Esophagus squamous epithelium (tissue), 5 donors: ENCODE results near the gene WNT9B. TPM values are rescaled to one million over a fixed set of nuclear protein-coding genes. Genes with fewer than 3 reads are reported as not detected.

ENCODE experiments used
- DNase-seq: peaks from one replicate; lab custom pipeline; 2025; lab: John Stamatoyannopoulos, UW
- H3K27ac ChIP-seq, 4 donors: fragments of 200-600 bp; sonication (generic); one replicate each; pipeline ENCODE4 v1.5.1; 2016 to 2019; ENCODE audit warnings: mild to moderate bottlenecking in 1 of 4
- H3K27me3 ChIP-seq, 4 donors: fragments of 200-600 bp; sonication (generic); 1 replicate in 3 of 4; 2 replicates in 1 of 4; pipeline versions ENCODE4 v1.5.1 to v1.6.0; 2017 to 2021; ENCODE audit warnings: antibody characterized with exemption in 1 of 4
- H3K36me3 ChIP-seq, 3 donors: fragments of 200-600 bp; sonication (generic); one replicate each; pipeline ENCODE4 v1.5.1; 2016 to 2019
- H3K4me1 ChIP-seq, 3 donors: fragments of 200-600 bp; sonication (generic); one replicate each; pipeline ENCODE4 v1.5.1; 2017 to 2019
- H3K4me3 ChIP-seq, 4 donors: fragments of 200-600 bp; sonication (generic); 1 replicate in 3 of 4; 2 replicates in 1 of 4; pipeline ENCODE4 v1.5.1; 2016 to 2019; ENCODE audit warnings: mild to moderate bottlenecking in 2 of 4, moderate library complexity in 1 of 4
- H3K9me3 ChIP-seq, 3 donors: fragments of 200-600 bp; sonication (generic); one replicate each; pipeline ENCODE4 v1.5.1; 2016 to 2019
- POLR2A ChIP-seq, 4 donors: fragments of 450-650 bp; IDR thresholded peaks; one replicate each; pipeline ENCODE4 v1.6.1; 2017; ENCODE audit warnings: antibody characterized with exemption in 4 of 4, mild to moderate bottlenecking in 4 of 4, moderate library complexity in 3 of 4
- WGBS, 2 donors: methylation state at CpG; one replicate each; pipeline ENCODE4 v1.1.5; 2018; 5-methylcytosine and 5-hydroxymethylcytosine counted together
- intact Hi-C: fragments of 100-400 bp; cut with DNase I; formaldehyde crosslinking; loops from one replicate; pipeline ENCODE4 v1.15.0; 2022
- total RNA-seq, 4 donors: library from RNA; depleted of rRNA; stranded (reverse); fragments of >200 nt; gene quantifications; one replicate each; pipeline ENCODE4 v1.1.0, GENCODE V29; 2016
- TF ChIP-seq, protein P1 (sequence below), 6 experiments: fragments of 450-650 bp in 4 of 6; fragments of 200-600 bp in 2 of 6; sonication (generic) in 2 of 6; IDR thresholded peaks; one replicate each; pipeline ENCODE4 v1.5.1; 2016 to 2019; ENCODE audit warnings: antibody characterized with exemption in 6 of 6, mild to moderate bottlenecking in 4 of 6, moderate library complexity in 4 of 6
- donor health status: DM: yes; HTN: yes; CAD: no.

WNT9B gene
- total RNA-seq, 4 donors from 2014 or later: 0.19 to 0.26 TPM; not detected in 2

DNA sequence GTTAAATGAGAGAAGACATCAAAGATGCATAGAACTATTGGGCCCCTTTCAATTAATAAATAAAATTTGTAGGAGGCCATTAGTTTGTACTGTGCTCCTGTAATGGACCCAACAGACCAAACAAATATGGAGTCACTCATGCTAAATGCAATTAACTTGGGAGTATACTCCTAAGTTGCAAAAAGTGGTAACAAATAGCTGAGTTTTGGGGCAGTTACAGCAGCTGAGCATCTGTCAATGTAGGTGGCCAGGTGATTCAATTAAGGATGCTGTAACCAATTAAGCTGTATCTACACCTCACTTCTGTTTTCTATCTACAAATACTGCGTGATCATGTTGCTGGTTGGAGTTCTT, 34.9 kb downstream of the WNT9B start:
- TF ChIP-seq, protein P1, sequence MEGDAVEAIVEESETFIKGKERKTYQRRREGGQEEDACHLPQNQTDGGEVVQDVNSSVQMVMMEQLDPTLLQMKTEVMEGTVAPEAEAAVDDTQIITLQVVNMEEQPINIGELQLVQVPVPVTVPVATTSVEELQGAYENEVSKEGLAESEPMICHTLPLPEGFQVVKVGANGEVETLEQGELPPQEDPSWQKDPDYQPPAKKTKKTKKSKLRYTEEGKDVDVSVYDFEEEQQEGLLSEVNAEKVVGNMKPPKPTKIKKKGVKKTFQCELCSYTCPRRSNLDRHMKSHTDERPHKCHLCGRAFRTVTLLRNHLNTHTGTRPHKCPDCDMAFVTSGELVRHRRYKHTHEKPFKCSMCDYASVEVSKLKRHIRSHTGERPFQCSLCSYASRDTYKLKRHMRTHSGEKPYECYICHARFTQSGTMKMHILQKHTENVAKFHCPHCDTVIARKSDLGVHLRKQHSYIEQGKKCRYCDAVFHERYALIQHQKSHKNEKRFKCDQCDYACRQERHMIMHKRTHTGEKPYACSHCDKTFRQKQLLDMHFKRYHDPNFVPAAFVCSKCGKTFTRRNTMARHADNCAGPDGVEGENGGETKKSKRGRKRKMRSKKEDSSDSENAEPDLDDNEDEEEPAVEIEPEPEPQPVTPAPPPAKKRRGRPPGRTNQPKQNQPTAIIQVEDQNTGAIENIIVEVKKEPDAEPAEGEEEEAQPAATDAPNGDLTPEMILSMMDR (IDR thresholded peaks at IDR 0.05): no peak
- no peak for TF ChIP-seq POLR2A (IDR thresholded peaks at IDR 0.05)
- no peak for DNase-seq
- H3K27ac ChIP-seq: no peak overlapping the region
- H3K36me3 ChIP-seq: no peaks in the 10 kb centered on the region
- peaks cover 0 to 69% (median 0%) of the 10 kb centered on the region in 4 donors for H3K27me3 ChIP-seq
- intact Hi-C loops: no loop called here
- no peak overlapping the region for H3K4me3 ChIP-seq
- 74 to 83% methylated on average over 1 of the region's 1 CpG for WGBS, 2 donors
- no peaks in the 10 kb centered on the region for H3K9me3 ChIP-seq
- H3K4me1 ChIP-seq: no peaks in the 10 kb centered on the region

DNA sequence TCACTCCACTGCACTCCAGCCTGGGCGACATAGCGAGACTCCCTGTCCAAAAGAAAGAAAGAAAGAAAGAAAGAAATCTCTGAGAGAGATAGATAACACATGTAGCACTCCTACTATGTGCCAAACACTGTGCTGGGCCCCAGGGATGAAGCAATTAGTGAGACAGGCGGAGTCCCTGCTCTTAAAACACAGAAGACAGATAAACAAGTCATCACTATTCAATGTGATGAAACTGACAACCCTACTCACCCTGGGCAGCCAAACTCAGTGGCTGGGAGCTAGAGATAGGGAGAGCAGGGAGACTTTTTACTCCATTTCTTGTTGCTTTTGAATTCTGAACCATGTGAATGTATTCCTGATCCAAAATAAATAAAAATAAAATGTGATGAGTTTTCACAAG, 36.3 kb downstream of the WNT9B start:
- H3K27ac ChIP-seq: no peak overlapping the region
- no peaks in the 10 kb centered on the region for H3K36me3 ChIP-seq
- H3K9me3 ChIP-seq: no peaks in the 10 kb centered on the region
- TF ChIP-seq, protein P1 (IDR thresholded peaks at IDR 0.05): no peak
- no peak for TF ChIP-seq POLR2A (IDR thresholded peaks at IDR 0.05)
- intact Hi-C loops: no loop called here
- H3K4me1 ChIP-seq: no peaks in the 10 kb centered on the region
- DNase-seq: no peak
- no peak overlapping the region for H3K4me3 ChIP-seq
- H3K27me3 ChIP-seq: peaks cover 0 to 78% (median 0%) of the 10 kb centered on the region in 4 donors
- 84 to 92% methylated on average over 3 of the region's 3 CpGs for WGBS, 2 donors

DNA sequence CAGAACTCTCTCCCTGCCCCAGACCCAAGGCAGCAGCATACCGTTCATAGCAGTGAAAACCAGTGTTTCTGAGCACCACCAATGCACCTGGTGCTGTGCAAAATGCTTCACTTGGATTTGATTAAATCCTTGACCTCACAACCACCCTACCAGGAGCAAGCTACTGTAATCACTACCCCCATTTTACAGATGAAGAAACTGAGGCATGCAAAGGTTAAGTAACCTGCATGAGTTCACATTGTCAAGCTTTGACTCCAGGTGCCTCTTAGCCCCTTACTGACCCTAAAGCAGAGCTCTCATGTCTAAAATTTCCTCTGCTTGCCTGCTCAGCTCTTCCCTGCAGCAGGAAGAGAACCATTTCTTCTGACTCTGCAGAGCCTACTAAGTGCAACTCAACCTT, 37.3 kb downstream of the WNT9B start:
- H3K36me3 ChIP-seq: no peaks in the 10 kb centered on the region
- DNase-seq: no peak
- H3K27ac ChIP-seq: no peak overlapping the region
- no peak overlapping the region for H3K4me3 ChIP-seq
- 40 to 60% methylated on average over 1 of the region's 1 CpG for WGBS, 2 donors
- no peaks in the 10 kb centered on the region for H3K9me3 ChIP-seq
- H3K4me1 ChIP-seq: no peaks in the 10 kb centered on the region
- intact Hi-C loops: no loop called here
- TF ChIP-seq, protein P1 (IDR thresholded peaks at IDR 0.05): no peak
- TF ChIP-seq POLR2A (IDR thresholded peaks at IDR 0.05): no peak
- peaks cover 0 to 85% (median 0%) of the 10 kb centered on the region in 4 donors for H3K27me3 ChIP-seq

DNA sequence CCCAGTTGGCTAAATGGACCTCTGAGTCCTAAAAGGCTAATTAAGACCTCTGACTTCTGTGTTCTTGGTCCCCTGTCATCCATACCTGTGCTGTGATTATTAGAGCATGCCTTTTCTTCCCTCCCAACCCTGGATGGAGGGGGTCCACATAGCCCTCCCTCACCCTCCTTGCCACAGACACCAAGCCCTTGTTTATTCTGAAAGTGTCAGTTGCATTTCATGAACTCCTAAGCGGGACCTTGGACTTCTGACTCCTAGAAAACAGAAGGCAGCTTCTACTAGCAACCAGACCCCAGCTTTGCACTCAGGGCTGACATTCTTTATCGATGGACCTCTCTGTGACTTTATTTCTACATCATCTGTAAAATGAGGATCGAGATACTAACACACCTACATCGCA, 38.1 kb downstream of the WNT9B start:
- H3K27ac ChIP-seq: no peak overlapping the region
- WGBS, 2 donors: 81 to 90% methylated on average over 3 to 4 of the region's 4 CpGs
- H3K4me1 ChIP-seq: no peaks in the 10 kb centered on the region
- TF ChIP-seq, protein P1 (IDR thresholded peaks at IDR 0.05): no peak
- no peak for TF ChIP-seq POLR2A (IDR thresholded peaks at IDR 0.05)
- intact Hi-C loops: no loop called here
- no peaks in the 10 kb centered on the region for H3K9me3 ChIP-seq
- H3K4me3 ChIP-seq: no peak overlapping the region
- no peak for DNase-seq
- H3K36me3 ChIP-seq: no peaks in the 10 kb centered on the region
- peaks cover 0 to 85% (median 0%) of the 10 kb centered on the region in 4 donors for H3K27me3 ChIP-seq

DNA sequence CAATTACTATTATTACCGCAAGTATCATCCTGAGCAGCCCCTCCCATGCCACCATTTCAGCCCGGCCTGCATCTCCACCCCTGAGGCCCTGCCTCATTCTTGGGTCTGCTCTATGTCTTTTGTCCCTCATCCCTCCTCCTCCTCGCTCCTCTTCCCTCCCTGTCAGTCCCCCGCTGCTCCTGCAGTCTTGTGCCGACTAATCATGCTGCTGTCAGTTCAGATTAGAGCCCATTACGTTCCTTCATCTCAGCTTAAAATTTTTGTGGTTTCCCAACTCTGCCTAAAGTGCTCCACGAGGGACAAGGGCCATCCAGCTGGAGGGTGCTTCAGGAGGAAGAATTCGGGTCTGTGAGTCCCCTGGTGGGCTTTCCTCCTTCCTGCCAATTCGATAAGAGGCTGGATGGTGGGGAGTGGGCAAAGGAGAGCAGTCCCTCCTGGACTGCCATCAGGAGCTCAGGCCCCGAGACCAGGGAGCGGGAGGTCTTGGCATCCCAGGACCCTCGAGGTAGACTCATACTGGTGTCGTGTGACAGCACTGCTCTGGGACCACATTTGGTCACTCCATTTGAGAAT, 38.7 kb downstream of the WNT9B start:
- TF ChIP-seq POLR2A (IDR thresholded peaks at IDR 0.05): no peak
- TF ChIP-seq, protein P1 (IDR thresholded peaks at IDR 0.05): no peak

More for the DNA sequence above, 38.7 kb downstream of the WNT9B start:
- Histone ChIP-seq H3K27ac (no peak overlapping the region), H3K27me3 (peaks cover 0 to 85% (median 3%) of the 10 kb centered on the region in 4 donors), H3K9me3 (no peaks in the 10 kb centered on the region), H3K4me1 (no peaks in the 10 kb centered on the region), H3K36me3 (no peaks in the 10 kb centered on the region), H3K4me3 (no peak overlapping the region)
- 36 to 50% methylated on average over 6 to 13 of the region's 13 CpGs for WGBS, 2 donors
- DNase-seq: no peak
- intact Hi-C loops: no loop called here
